ENCODE data around the gene ATOSA.
A peak's percentile ranks its signal among the peaks of the same experiment; 100 is the strongest.

The ATOSA gene

GRCh38 chr15:52679232-52680040 is at the start of gene ATOSA:
Gene ATOSA, minus strand, starts transcription at chr15:52679388. Its CDS starts 1,367 bp downstream, at chr15:52678021.
- DNase-seq (ENCODE audit: low read depth in 2 of 2): peak in 1 of 2 experiments; percentile 46

GRCh38 chr15:52728899-52729298 is 49.7 kb upstream of the ATOSA start:
- DNase-seq (ENCODE audit: low read depth in 2 of 2): peak in 1 of 2 experiments; percentile 10

- DNase-seq (ENCODE audit: low read depth in 2 of 2): no peak
Observed at GRCh38 chr15:52727815-52728214, 48.6 kb upstream of the ATOSA start.

- DNase-seq (ENCODE audit: low read depth in 2 of 2): no peak
Observed at GRCh38 chr15:52726195-52726594, 47.0 kb upstream of the ATOSA start.

- no peak for DNase-seq (ENCODE audit: low read depth in 2 of 2)
Observed at GRCh38 chr15:52718551-52718950, 39.4 kb upstream of the ATOSA start.

GRCh38 chr15:52717924-52718323 is 38.7 kb upstream of the ATOSA start:
- DNase-seq (ENCODE audit: low read depth in 2 of 2): no peak

GRCh38 chr15:52717481-52717880 is 38.3 kb upstream of the ATOSA start:
- no peak for DNase-seq (ENCODE audit: low read depth in 2 of 2)

- DNase-seq (ENCODE audit: low read depth in 2 of 2): no peak
Observed at GRCh38 chr15:52716536-52716935, 37.3 kb upstream of the ATOSA start.

- DNase-seq (ENCODE audit: low read depth in 2 of 2): no peak
Observed at GRCh38 chr15:52715411-52715810, 36.2 kb upstream of the ATOSA start.

GRCh38 chr15:52714968-52715367 is 35.8 kb upstream of the ATOSA start:
- no peak for DNase-seq (ENCODE audit: low read depth in 2 of 2)

- no peak for DNase-seq (ENCODE audit: low read depth in 2 of 2)
Observed at GRCh38 chr15:52710708-52711389, 31.7 kb upstream of the ATOSA start.

- DNase-seq (ENCODE audit: low read depth in 2 of 2): no peak
Observed at GRCh38 chr15:52710050-52710707, 31.0 kb upstream of the ATOSA start.

GRCh38 chr15:52709187-52709981 is 30.2 kb upstream of the ATOSA start:
- no peak for DNase-seq (ENCODE audit: low read depth in 2 of 2)

- DNase-seq (ENCODE audit: low read depth in 2 of 2): no peak
Observed at GRCh38 chr15:52706091-52706490, 26.9 kb upstream of the ATOSA start.

- no peak for DNase-seq (ENCODE audit: low read depth in 2 of 2)
Observed at GRCh38 chr15:52702390-52702789, 23.2 kb upstream of the ATOSA start.

GRCh38 chr15:52699457-52699856 is 20.3 kb upstream of the ATOSA start:
- DNase-seq (ENCODE audit: low read depth in 2 of 2): no peak

GRCh38 chr15:52698514-52698913 is 19.3 kb upstream of the ATOSA start:
- no peak for DNase-seq (ENCODE audit: low read depth in 2 of 2)

GRCh38 chr15:52697051-52697450 is 17.9 kb upstream of the ATOSA start:
- no peak for DNase-seq (ENCODE audit: low read depth in 2 of 2)

GRCh38 chr15:52695154-52695553 is 16.0 kb upstream of the ATOSA start:
- DNase-seq (ENCODE audit: low read depth in 2 of 2): no peak

- DNase-seq (ENCODE audit: low read depth in 2 of 2): no peak
Observed at GRCh38 chr15:52689562-52689961, 10.4 kb upstream of the ATOSA start.

GRCh38 chr15:52683580-52683979 is 4.4 kb upstream of the ATOSA start:
- DNase-seq (ENCODE audit: low read depth in 2 of 2): no peak

- no peak for DNase-seq (ENCODE audit: low read depth in 2 of 2)
Observed at GRCh38 chr15:52682781-52683180, 3.6 kb upstream of the ATOSA start.

Data from fibroblast of skin of left biceps (primary cell).